ENCODE data around the gene TDRD12.

Gene TDRD12

DNA sequence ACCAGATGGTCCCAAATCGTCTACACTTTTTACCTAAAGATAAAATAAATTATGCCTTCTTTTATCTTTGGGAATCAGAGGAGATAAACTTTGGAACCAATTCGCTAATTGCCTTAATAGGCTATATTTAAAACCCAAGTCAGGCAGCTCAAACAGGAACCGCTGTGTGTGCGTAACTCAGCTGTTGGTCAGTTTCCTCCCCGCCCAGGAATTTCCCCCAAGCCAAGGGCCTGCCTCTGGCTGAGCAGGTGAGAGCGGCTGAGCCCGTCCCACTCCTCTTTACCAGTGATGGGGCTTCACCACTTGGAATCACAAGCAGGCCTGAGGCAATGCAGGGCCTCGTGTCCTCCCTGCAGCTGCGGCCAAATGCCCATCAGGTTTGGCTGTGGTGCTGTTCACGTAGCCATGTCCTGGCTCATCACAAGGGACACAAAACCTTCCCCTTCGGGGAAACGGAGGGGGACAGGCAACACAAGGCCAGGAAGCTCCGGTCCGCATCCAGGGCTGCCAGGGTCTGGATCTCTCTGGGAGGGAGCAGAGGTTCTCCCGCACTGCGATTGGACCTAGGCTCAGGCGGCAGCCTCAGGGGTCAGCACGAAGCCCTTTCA lies 150.5 kb downstream of the TDRD12 start:
- DNase-seq, result no peak

GRCh38 chr19:32870981-32871451 lies 151.4 kb downstream of the TDRD12 start:
- DNase-seq, result no peak

DNA sequence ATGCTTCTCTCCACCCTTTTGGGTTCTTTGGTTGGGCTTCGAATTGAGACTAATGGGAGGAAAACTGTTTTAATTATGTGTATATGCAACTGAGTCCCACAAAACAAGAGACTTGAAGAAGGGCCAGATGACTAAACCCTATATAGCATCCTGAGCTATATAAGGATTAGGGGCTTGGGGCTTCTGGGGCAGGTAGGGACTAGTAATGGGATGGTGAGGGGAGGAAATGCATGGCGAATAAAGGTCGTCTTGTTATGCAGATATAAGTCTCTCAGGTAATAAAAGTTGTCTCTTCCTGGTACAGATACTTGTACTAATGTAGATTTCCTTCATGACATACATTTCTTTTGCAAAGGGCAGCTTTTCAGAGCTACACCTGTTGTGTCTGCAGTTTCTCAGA lies 152.8 kb downstream of the TDRD12 start:
- no peak for DNase-seq

GRCh38 chr19:32873247-32873959 lies 153.8 kb downstream of the TDRD12 start:
- no peak for DNase-seq

- DNase-seq, result no peak
Measured at GRCh38 chr19:32874605-32875004, 155.0 kb downstream of the TDRD12 start.

GRCh38 chr19:32875428-32875827 lies 155.9 kb downstream of the TDRD12 start:
- DNase-seq, result no peak

GRCh38 chr19:32876236-32876918 lies 156.8 kb downstream of the TDRD12 start:
- no peak for DNase-seq

GRCh38 chr19:32876919-32877285 lies 157.3 kb downstream of the TDRD12 start:
- DNase-seq, result no peak
